Endometrium (tissue), 2 donors: Measurements from ENCODE around the gene TENM4.

ENCODE experiments used
- FAIRE-seq: peaks from 2 replicates; lab custom pipeline; 2012; peaks lifted over from hg19 to GRCh38; lab: Jason Lieb, UNC
- donor health status: control.
- donor health status: control.

TENM4 gene

DNA sequence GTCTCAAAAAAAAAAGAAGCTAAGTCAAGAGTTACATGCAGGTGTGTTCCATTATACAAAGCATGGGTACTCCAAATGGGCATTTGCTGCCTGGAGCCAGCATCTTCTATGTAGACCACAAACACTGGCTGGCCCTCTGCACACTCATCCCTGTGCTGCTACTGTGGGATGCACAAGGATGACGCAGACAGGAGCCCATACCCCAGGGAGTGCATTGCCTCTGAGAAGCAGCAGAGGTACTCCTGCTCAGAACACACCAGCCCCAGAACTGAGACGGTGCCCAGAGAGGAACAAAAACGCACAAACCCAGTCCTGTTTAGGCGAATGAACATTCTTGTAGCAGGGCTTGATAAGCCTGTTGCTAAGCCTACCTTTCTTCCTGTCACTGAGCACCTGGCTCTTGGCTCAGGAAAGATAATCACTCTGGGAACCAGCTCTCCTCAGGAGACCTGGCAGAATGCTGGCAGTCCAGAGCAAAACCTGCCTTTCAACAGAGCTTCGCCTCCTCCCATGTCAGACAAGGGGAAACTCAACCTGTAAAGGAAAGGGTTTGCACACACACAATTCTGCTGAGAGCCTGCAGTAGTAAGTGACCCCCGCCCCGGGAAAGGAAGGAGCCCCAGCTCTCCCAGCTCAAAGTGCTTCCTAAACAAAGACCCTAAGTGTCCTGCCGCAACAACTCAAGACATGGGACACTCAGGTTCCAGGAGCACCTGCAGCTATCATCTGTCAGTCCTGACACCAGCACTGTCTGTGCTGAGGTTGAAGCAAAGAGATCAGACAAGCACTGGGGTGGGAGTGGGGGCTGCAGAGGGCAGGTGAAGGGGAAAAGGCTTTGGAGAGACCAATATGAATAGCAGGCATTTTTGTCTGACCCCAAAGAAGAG lies 145.7 kb downstream of the TENM4 start:
- FAIRE-seq = no peak

DNA sequence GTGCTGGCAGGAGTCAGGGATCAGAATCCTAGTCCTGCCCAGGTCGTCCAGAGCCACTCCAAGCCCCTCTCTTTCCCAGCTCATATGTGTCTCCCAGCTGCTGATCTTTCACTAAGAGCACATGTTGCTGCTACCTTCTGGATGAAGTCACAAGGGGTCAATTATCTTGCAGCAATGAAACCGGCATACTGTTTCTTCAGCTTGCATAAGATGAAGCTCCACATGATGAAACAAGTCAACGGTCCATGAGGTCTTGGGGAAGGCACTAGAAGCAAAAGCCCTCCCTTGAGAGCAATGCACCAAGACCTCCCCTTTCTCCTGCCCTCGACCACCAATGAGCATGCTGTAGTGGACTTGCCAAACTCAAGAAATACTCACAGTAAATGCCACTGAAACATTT lies 148.9 kb downstream of the TENM4 start:
- no peak for FAIRE-seq

DNA sequence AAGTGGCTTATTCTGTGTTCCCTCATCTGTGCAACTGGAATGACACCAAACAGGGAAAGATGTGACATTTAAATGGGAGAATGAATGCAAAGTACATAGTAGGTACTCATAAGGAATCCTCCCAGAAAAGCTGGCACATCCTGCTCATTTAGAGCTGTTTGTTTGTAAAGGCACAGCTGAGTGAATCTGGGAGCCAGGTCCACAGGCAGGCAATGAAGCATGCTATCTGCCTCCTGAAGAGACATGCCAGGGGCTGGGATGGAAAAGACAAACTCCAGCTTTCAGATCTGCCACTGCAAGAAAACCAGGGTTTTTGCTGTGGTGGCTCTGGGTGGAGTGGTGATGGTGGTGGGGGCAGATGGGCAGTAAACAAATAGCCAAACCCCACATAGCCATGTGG lies 150.1 kb downstream of the TENM4 start:
- no peak for FAIRE-seq

DNA sequence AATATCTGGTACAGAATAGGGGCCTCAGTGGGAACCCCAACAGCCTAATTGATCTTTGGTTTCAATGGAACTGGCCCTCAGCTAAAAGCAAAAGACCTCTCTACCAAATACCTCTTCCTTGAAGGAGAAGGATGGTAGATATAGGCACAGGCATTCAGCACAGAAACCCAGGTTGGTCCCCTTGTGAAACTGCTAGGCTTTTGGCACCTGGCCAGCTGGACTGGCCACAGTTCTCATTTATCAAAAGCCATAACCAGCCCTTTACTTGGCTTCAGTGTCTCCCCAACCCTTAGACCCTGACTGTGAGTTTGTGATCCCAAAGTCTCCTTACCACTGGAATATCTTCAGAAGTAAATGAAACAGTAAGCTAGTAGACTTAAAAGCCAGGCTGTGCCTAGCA lies 152.9 kb downstream of the TENM4 start:
- FAIRE-seq = no peak

DNA sequence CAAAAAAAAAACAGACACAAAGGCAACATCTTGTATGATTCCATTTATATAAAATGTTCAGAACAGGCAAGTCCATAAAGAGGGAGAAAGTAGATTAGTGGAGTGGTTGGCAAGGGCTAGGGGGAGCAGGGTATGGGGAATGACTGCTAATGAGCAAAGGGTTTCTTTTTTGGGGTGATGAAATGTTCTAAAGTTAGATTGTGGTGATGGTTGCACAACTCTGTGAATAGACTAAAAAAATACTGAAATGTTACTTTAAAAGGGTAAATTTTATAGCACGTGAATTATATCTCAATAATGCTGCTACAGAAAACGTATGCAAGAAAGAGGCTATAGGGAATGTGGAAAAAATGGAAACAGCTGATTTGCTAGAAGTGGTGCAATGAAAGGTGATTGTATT lies 155.1 kb downstream of the TENM4 start:
- FAIRE-seq = no peak

DNA sequence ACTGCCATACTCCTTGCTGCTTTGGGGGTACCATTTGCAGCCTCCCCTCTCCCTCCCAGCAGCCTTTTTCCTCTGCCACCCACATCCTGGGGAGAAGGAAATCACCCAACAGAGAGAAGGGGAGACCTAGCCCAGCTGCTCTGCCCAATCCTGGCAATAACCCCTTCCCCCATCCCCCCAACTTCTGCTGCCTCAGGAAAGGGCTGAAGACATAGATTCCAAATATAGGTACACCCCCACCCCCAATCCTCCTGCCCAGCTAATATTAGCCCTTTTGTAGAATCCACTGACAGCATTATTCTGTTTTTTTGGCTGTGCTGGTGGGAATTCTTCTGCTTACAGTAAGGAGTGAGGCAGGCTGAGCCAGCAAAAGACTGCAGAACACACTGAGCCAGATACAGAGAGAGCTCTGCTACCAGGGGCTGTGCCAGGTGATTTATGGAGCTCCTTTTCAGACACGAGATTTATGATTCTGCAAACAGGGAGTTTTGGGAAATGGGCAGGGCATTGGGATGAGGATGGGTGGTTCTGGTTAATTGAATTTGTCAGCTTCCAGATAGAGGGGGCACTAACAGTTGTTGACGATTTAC lies 164.0 kb downstream of the TENM4 start:
- FAIRE-seq = no peak

DNA sequence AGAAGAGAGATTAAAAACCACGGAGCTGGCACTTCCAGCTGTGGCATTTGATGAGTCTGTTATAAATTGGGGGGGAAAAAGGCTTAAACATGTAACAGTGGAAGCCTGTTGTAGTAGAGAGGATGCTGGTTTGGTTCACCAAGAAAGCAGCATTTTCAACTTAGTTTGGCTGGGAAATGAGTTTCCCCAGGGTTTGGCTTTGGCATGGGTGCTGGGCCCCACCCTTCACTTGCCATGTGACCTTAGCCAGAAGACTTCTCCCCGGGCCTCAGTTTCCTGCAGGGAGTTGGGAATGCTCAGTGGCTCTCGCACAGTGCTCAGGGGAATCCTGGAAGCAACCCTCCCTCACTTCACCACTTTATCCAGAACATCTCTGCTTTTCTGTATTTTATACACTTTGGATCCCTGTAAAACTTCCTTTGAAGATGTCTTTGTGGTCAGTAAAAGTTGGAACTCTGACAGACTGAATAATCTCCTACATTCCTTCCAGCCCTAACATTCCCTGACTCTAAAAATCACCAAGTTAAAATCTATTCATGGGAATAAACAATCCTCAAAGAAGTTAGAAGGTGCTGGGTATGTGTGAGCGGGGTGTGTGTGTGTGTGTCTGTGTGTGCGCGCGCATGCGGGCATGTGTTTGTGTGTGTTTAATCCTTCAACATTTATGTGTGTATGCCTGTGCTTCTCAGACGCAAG lies 166.0 kb downstream of the TENM4 start:
- peak; percentile 70 for FAIRE-seq

DNA sequence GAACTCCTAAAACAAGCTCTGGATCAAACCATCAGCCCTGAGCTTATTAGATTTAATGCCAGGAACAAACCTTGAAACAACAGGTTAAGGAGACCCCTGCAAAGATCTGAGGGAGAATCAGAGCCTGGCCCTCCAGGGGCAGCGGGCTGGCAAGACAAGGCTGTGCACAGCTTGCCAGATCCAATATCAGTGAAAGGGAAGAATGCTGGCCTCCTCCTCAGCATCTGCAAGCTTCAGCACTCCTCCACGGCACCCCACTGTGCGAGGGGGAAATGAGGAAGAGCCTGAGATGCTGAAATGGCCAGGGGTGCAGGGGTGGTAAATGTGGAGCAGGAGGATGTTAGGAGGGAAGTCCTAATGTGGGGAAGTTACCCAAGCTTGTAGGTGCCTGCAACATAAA lies 167.0 kb downstream of the TENM4 start:
- no peak for FAIRE-seq

DNA sequence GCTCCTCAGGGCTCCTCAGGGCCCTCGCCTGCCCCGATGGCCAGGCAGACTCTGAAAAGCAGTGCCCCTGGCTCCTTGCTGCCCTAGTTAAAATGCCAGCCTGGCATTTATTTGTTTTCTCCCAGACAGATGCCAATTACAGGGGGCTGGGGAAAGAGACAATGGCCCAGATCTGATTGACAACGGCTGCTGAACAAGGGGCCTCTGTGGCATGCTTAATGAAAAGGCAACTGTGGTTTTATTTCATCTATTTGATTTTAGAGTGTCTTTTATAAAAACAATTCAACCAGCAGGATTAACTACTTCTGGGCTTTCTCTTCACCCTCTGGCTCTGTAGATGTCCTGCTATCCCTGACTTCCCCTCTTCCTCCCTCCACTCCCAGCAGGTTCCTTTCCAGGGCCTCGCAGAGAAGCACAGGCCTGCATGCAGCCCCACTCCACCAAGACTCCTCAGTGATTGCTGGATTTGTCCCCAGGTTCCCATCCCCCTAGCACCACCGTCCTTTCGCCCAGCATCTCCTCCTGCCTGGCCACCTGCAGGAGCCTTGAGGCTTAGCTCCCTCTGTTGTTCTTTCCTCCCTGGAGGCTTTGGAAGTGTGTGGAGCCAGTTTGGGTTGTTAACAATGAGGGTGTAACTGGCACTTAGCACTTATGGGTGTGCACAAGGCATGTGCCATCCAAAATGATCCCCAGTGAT lies 171.1 kb downstream of the TENM4 start:
- FAIRE-seq = no peak

DNA sequence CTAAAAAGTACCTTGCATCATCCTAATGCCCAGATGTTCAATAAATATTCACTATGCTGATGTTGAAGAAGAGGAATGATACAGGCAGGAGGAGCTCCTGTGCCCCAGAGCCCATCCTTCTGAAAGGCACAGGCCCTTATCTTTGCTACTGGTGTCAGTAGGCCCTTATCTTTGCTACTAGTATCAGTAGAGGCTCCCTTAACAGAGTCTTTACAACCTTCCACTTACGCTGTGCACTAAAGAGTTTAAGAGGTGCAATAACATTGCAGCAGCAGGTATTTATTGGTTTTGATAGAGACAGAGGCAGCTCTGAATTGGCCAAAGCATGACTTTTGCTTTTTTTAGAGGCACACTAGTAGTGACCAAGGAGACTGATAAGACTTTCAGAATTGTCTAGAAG lies 174.4 kb downstream of the TENM4 start:
- no peak for FAIRE-seq

DNA sequence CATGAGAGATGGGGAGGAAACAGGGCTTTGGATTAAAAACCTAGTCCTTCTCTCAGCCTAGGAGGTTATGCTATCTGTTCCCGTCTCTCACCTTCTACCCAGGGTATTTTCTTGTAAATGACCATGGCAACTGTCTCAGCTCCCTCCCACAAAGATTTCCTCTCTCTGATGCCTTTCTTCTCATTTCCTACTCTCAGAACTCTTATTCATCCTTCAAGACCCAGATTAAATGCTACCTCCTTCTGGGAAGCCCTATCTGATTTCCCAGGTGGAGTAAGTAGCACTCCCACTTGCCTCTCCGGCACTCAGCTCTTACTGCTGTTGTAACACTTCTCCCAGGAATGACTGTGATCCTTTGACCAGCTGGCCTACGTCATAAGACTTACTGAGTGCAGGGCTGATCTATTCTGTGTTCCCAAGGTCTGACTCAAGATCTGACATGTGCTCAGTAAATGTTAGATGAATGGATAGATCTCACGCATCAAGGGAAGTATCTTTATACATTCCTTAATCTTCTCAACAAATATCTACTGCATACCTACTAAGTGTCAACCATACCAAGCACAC lies 175.0 kb downstream of the TENM4 start:
- FAIRE-seq = no peak

DNA sequence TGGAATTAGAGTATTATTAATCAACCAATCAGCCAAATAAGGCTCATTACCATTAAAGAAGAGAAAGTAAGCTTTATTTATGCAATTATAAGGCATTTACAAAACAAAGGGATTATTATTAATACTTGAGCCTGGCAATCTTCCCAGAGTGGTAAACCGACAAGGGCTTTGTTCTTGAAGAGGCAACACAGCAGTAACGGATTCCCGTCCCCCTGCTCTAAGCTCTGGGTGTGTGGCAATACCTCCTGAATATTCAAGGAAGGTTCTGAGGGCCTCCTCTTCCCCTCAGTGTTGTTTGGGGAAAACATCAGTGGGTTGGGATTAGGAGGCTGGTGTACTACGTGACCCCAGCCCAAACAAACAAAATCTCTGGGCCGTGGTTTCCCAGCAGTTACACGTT lies 176.5 kb downstream of the TENM4 start:
- no peak for FAIRE-seq

DNA sequence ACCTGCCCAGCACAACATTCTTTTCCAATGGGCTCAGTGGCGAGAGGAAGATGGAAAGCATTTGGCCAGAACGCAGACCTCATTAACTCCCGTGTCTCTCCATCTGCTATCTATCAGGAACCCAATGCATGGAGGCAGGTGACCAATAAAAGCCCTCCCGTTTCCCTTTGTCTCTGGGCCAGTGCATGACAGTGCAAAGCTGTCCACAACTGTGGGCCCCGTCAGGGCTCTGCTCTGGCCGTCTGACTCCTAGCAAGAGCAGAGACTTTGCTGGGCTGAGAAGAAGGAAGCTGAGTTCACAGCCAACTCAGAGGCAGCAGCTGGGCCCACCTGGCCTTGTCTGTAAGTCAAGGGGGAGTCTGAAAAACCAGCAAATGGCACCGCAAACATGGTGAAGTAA lies 177.8 kb downstream of the TENM4 start:
- FAIRE-seq = no peak

DNA sequence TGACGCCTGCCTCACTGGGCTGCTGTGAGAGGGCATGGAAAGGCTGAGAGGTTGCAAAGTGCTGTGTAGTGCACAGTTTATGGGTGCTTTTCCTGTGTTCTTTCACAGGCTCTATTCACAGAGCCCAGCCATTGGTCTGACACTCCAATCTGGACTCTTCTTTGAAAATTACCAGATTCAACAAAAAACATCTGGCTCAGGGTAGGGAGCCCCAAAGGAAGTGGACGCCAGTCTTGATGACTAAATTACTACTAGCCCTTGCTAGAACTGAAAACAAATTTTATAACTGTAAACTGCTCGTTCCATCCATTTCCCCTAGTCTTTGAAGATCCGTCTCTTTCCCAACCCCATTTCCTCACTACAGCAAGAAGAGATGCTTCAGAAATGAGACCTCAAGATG lies 178.6 kb downstream of the TENM4 start:
- FAIRE-seq = peak; percentile 94

DNA sequence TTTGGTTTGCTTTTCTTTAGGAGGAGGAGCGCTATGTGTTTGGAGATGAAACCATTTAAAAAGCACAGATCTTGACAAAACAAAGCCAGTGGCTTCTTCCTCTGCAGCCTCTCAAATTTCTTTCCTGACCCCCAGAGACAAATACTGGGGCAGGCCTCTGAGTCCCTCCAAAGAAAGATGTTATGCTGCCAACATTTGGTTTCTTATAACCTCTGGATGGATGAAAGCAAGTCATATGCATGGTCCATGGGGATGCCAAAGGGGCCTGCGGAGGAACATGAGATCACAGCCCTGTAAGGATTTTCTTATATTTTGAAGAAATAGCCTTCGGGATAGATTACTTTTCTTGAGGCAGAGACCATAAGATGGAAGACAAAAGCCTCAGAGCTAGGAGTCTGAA lies 179.1 kb downstream of the TENM4 start:
- no peak for FAIRE-seq

DNA sequence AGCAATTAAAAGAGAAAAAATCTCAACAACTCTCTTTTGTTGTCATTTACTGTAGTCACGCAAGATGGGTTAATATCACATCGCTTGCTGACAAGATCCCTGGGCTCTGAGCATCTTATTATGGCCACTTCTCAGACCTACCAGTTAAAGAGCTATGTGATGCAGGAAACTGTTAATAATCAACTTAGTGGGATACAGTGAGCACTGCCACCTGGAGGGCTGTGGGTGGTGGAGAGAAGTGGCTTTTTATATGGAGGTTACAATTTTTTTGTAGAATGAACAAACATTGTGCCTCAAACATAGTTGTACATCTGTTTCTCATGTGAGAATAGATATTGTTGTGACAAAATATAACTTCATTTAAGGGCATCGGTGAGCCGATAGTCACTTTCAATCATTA lies 181.0 kb downstream of the TENM4 start:
- no peak for FAIRE-seq

DNA sequence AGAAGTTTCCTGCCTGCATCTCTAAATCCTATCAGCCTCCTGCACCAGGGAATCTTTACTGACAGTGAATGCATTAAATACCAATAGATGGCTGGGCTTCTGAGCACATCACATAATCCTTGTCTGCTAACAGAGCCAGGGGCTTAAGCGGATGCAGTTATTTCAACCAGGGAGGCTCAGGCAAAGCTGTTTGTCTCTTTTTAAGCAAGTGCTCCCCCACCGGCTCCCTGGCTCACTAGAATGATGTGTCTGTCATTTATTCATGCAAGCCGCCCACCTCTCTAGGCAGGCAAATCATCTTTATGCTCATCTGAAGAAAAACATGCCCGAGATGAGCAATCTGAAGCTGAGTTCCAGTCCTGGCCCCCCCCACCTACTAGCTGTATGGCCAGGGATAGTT lies 182.3 kb downstream of the TENM4 start:
- FAIRE-seq = no peak

DNA sequence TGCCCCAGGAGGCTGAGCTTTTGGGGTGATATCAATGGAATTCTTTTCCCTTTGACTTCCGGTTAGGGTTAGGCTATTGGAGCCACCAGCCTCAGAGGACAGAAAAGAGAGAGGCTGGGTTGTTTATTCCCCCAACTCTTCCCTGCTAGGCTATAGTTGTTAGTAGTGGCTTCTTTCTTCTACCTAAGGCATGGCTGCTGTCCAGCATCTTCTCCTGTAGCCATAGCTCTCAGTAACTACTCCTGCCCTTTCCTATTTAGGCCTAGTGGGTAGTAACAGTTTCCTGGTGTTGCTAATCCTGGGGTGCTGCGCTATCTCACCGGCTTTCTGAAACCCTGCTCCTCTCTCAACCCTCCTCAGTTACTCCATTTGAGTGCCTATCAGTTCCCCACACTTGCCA lies 184.9 kb downstream of the TENM4 start:
- no peak for FAIRE-seq

DNA sequence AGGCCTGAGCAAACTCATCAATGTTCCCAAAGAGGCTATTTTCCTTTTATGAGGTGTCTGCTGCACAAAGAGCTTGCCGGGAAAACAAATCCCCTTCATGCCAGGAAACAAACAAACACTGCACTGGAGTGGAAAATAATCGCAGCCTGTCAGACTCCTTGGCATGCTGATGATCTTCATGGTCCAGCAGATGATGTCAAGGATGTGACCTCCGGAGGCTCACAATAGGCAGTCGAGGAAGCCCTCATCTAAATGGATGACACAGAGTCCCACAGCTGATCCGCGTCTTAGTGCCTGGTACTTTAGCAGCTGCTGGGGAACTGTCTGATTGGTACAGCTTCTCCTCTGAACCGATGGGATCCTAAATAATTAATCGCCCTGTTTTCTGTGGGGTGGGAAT lies 187.6 kb downstream of the TENM4 start:
- FAIRE-seq = no peak

DNA sequence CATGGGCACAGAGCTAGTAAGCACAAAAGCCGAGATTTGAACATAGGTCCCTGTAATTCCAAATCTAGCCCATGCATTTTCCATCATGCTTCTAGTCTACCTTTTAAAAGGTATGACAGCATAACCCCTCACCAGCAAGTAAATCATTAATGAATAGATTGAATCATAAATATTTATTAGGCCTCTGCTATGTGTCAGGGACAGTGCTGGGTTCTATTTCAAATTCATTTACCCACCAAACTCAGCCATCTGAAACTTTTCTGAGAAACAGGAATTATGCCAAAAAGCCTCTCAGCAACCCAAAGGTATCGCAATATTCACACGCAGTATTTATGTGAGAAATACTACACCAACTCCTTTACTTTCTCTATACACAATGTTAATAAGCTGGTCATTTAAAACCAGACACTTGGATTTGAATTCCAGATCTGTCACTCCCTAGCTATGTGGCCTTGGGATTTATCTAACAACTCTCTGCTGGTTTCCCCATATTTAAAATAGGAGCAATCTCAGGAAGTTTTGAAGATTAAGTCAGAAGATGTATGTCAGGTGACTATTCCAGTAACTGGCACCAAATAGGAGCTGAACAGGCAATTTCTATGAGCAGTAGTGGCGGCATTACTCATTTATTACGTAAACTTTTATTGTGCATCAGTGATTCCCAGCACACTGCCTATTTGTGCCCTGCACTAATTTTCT lies 191.4 kb downstream of the TENM4 start:
- FAIRE-seq = no peak

DNA sequence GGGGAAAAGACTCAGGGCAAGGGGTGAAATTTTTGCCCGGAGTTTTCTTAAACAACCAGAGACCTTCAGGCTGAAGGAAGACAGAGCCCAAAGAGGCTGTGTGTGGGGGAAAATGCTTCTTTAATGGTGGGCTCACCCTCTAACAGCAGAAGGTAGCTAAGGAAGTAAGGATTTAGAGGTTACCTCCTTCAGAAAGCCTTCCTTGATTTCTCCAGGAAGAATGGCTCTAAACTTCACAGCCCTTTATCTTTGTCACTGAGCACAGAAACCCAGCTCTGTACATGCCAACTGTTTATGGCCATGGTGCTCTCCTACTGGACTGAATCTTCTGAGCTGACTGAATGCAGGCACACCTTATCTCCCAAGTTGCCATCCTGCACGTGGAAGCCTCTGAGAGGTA lies 196.0 kb downstream of the TENM4 start:
- no peak for FAIRE-seq

DNA sequence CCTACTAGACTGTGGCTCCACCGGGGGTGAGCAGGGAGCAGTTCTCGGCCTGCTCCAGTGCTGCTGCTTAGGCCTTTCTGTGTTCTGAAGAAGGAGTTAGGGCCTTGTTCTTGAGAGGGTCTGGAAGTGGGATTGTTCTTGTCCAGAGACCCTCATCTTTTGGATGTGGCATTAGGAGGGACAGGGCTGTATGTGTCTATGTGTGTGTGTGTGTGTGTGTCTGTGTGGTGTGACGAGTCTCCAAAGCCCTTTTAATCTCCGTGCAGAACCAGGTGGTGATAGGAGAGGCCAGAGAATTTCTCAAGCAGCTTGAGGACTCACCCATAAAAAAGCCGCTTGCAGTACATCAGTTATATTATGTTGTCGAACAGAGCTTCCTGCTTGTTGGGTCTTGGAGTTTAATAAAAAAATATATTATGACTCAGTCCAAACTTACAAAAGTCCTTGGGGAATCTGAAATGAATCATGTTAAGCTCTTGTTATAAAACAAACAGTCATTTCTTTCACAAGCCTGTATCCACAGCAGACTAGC lies 196.5 kb downstream of the TENM4 start:
- FAIRE-seq = peak; percentile 95
